ENCODE measurements around the gene CSF1R. TPM values are rescaled to one million over a fixed set of nuclear protein-coding genes. Genes with fewer than 3 reads are reported as not detected.

The CSF1R gene
- polyA plus RNA-seq, 1 donor from 2014 or later = not detected

- no peak overlapping the region for H3K27ac ChIP-seq (ENCODE audit: low read length)
These were observed 41.6 kb downstream of the CSF1R start for GRCh38 chr5:150044712-150045111.

DNA sequence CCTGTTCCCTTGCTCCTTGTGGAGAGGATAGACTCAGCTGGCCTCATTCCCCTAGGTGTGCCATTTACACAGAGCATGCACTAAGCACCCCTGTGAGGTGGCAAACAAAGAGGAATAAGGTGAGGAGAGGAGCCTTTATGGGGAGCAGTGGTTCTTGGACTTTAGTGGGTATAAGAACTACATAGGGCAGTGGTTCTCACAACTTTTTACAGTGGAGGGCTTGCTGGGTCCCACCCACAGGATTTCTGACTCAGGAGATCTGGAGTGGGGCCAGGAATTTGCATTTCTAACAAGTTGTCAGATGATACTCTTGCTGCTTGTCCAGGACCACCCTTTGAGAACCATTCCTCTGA, 42.0 kb downstream of the CSF1R start:
- Histone ChIP-seq H4K20me1 (ENCODE audit: insufficient read depth) (no peaks in the 10 kb centered on the region), H3K36me3 (ENCODE audit: insufficient read depth, low read length) (peaks cover 17% of the 10 kb centered on the region), H3K9ac (ENCODE audit: low read length) (no peak overlapping the region), H3K27ac (ENCODE audit: low read length) (no peak overlapping the region), H3K4me3 (ENCODE audit: low read length) (no peak overlapping the region), H3F3A (ENCODE audit: insufficient read depth, low read length, poor library complexity, severe bottlenecking) (no peaks in the 10 kb centered on the region), H3K4me2 (ENCODE audit: low read length) (no peak overlapping the region), H3K27me3 (ENCODE audit: insufficient read depth, low read depth, low read length) (no peaks in the 10 kb centered on the region), H3K9me3 (ENCODE audit: low read length) (no peaks in the 10 kb centered on the region), H3K9me2 (ENCODE audit: insufficient read depth, low read length) (no peaks in the 10 kb centered on the region), H3K79me2 (replicated peaks; ENCODE audit: insufficient read depth, low read length) (no peaks in the 10 kb centered on the region), H2AFZ (ENCODE audit: low read depth, low read length) (no peak overlapping the region)
- no peak for TF ChIP-seq CTCF (IDR thresholded peaks at IDR 0.05; ENCODE audit: poor library complexity, severe bottlenecking)
- TF ChIP-seq RAD21 (conservative IDR thresholded peaks at IDR 0.05) = no peak
- TF ChIP-seq POLR2AphosphoS5 (IDR thresholded peaks at IDR 0.05) = no peak
- TF ChIP-seq EP300 (conservative IDR thresholded peaks at IDR 0.05; ENCODE audit: poor library complexity, severe bottlenecking) = no peak
- TF ChIP-seq EZH2 (IDR thresholded peaks at IDR 0.05; ENCODE audit: borderline replicate concordance, insufficient read depth, low read length, poor library complexity, severe bottlenecking) = no peak
- TF ChIP-seq REST (IDR thresholded peaks at IDR 0.05; ENCODE audit: borderline replicate concordance) = no peak
- TF ChIP-seq SMC3 (conservative IDR thresholded peaks at IDR 0.05; ENCODE audit: poor library complexity) = no peak

More at GRCh38 chr5:150044712-150045111, 41.6 kb downstream of the CSF1R start:
- TF ChIP-seq REST (IDR thresholded peaks at IDR 0.05; ENCODE audit: borderline replicate concordance) (no peak), SMC3 (conservative IDR thresholded peaks at IDR 0.05; ENCODE audit: poor library complexity) (no peak), EP300 (conservative IDR thresholded peaks at IDR 0.05; ENCODE audit: poor library complexity, severe bottlenecking) (no peak), TAF1 (IDR thresholded peaks at IDR 0.05; ENCODE audit: low read depth) (no peak), CTCF (IDR thresholded peaks at IDR 0.05; ENCODE audit: poor library complexity, severe bottlenecking) (no peak), POLR2AphosphoS5 (IDR thresholded peaks at IDR 0.05) (no peak), EZH2 (IDR thresholded peaks at IDR 0.05; ENCODE audit: borderline replicate concordance, insufficient read depth, low read length, poor library complexity, severe bottlenecking) (no peak), RAD21 (conservative IDR thresholded peaks at IDR 0.05) (no peak), MXI1 (conservative IDR thresholded peaks at IDR 0.05; ENCODE audit: poor library complexity, severe bottlenecking) (no peak)
- Histone ChIP-seq H4K20me1 (ENCODE audit: insufficient read depth) (no peaks in the 10 kb centered on the region), H2AFZ (ENCODE audit: low read depth, low read length) (no peak overlapping the region), H3K9ac (ENCODE audit: low read length) (no peak overlapping the region), H3K27me3 (ENCODE audit: insufficient read depth, low read depth, low read length) (no peaks in the 10 kb centered on the region), H3K4me2 (ENCODE audit: low read length) (no peak overlapping the region), H3K36me3 (ENCODE audit: insufficient read depth, low read length) (peaks cover 17% of the 10 kb centered on the region), H3K79me2 (replicated peaks; ENCODE audit: insufficient read depth, low read length) (no peaks in the 10 kb centered on the region), H3K9me3 (ENCODE audit: low read length) (no peaks in the 10 kb centered on the region), H3F3A (ENCODE audit: insufficient read depth, low read length, poor library complexity, severe bottlenecking) (no peaks in the 10 kb centered on the region), H3K4me3 (ENCODE audit: low read length) (no peak overlapping the region), H3K9me2 (ENCODE audit: insufficient read depth, low read length) (no peaks in the 10 kb centered on the region)

All from neural cell (in vitro differentiated cells).